Skeletal muscle cell (primary cell): ENCODE results near the gene DNHD1.

Experiments
- DNase-seq: peaks from one replicate; pipeline ENCODE4 v3.0.0-alpha.2; 2010; ENCODE audit warnings: low read depth
- H3K4me3 ChIP-seq: 2 replicates; pipeline ENCODE4 v1.5.1; 2011; ENCODE audit warnings: low read depth, mild to moderate bottlenecking, control low read depth, low read length, moderate library complexity

The DNHD1 gene

GRCh38 chr11:6606471-6607189, 109.5 kb downstream of the DNHD1 start:
- peak; percentile 82 for DNase-seq

GRCh38 chr11:6607190-6607795, 110.2 kb downstream of the DNHD1 start:
- DNase-seq = no peak
- peak overlapping the region; percentile 4 for H3K4me3 ChIP-seq

More at GRCh38 chr11:6606471-6607189, 109.5 kb downstream of the DNHD1 start:
- H3K4me3 ChIP-seq = peak overlapping the region; percentile 6

DNA sequence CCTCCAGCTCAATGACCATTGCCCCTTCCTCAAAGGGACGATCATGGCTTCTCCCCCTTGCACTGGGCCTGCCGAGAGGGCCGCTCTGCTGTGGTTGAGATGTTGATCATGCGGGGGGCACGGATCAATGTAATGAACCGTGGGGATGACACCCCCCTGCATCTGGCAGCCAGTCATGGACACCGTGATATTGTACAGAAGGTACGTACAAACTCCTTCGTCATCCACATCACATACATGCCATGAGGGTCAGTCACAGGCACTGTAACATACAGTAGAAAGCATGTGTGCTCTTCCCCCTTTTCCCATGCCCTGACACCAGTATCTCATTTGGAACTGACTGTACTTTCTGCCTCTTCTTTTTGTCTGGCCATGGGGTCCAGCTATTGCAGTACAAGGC, 110.9 kb downstream of the DNHD1 start:
- H3K4me3 ChIP-seq = no peak overlapping the region
- DNase-seq = no peak

DNA sequence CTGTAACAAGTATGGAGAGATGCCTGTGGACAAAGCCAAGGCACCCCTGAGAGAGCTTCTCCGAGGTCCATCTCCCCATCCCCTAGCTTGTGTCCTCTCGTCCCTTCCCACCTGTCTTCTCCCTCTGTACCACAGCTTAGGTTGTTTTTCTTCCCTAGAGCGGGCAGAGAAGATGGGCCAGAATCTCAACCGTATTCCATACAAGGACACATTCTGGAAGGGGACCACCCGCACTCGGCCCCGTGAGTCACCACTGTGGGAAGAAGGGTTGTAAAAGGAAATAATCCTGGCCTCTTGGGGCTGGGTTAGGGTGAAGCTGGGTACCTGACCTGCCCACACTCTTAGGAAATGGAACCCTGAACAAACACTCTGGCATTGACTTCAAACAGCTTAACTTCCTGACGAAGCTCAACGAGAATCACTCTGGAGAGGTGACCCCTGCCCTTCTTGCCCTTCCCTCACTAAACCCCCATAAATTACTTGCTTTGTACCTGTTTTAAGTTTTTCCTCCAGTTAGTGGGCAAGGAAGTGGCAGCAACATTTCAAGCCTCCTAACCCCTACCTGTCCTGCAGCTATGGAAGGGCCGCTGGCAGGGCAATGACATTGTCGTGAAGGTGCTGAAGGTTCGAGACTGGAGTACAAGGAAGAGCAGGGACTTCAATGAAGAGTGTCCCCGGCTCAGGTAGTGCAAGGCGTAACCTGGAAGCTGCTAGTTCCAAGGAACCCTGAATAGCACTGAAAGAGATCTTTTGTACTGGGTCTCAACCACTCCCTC, 111.8 kb downstream of the DNHD1 start:
- DNase-seq = no peak

DNA sequence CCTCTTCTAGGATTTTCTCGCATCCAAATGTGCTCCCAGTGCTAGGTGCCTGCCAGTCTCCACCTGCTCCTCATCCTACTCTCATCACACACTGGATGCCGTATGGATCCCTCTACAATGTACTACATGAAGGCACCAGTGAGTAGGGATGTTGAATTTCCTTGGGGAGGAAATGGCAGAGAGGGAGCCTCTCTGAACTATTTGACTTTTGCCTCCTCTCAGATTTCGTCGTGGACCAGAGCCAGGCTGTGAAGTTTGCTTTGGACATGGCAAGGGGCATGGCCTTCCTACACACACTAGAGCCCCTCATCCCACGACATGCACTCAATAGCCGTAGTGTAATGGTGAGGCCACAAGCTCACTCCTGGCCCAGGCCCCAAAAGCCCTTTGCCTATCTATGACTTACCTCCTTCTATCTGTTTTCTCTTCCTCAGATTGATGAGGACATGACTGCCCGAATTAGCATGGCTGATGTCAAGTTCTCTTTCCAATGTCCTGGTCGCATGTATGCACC, 112.5 kb downstream of the DNHD1 start:
- no peak for DNase-seq
- H3K4me3 ChIP-seq = no peak overlapping the region

More for the DNA sequence above, 111.8 kb downstream of the DNHD1 start:
- no peak overlapping the region for H3K4me3 ChIP-seq

DNA sequence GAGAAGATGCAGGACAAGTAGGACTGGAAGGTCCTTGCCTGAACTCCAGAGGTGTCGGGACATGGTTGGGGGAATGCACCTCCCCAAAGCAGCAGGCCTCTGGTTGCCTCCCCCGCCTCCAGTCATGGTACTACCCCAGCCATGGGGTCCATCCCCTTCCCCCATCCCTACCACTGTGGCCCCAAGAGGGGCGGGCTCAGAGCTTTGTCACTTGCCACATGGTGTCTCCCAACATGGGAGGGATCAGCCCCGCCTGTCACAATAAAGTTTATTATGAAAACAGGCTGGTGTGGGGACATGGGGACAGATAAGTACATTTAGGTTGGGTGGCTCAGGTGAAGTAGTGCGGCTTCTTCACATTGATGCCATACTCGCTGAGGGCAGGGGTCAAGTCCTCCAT, 113.5 kb downstream of the DNHD1 start:
- H3K4me3 ChIP-seq = no peak overlapping the region
- DNase-seq = no peak

- peak overlapping the region; percentile 77 for H3K4me3 ChIP-seq
Measured at GRCh38 chr11:6611092-6611962, 114.2 kb downstream of the DNHD1 start.

DNA sequence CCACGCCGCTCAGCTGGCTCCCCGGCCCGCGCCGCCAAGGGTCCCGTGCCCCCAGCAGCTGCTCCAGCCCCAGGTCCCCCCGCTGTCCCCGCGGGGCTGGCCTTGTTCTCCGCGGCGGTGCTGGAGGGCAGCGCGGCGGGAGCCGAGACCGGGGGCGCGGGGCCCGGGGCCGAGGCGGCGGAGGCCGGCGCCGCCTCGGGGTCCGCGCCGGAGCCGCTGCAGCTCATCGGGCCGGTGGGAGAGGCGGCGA, 114.8 kb downstream of the DNHD1 start:
- no peak for DNase-seq
- H3K4me3 ChIP-seq = peak overlapping the region; percentile 77

More at GRCh38 chr11:6611092-6611962, 114.2 kb downstream of the DNHD1 start:
- no peak for DNase-seq

DNA sequence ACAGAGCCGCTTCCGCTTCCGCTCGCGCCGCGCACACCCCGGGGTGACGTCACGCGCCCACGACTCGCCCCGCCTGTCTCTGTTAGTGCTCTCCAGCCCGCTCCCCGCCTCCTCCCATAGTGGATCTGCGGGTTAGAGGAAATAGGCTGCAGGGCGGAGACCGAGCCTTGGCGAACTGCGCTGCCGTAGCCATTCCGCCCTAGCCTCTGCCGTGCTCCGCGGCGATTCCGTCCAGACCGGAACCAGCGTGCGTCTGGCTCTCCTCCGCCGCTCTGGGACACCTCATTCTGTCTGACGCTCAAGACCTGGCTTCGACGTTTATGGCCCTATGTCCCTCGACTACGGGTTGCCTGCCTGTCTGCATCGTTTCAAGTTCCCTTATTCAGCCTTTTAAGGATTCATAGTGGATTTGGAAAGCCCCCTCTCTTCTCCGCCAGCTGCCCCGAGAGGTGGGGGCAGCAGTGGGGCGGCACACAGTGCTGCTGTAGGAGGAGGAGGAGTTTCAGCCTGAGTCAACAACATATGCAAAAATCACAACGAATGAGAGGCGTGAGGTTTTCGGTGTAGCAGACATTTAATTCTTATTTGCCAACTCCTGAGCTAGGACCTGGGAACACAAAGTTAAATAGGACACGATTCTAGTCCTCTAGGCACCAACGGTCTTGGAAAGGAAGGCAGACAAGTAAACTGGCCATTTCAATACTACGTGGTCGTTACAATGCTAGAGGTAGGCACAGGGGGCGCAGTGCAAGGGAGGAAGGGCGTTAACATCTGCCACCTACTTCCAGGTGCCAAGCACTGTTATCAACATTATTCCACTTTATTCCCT, 115.3 kb downstream of the DNHD1 start, which contains the start of gene TAF10:
Gene TAF10, minus strand, starts transcription at position 4 of the 829 bp plus-strand sequence. CDS start 27 bp downstream, outside the sequence.
- peak within 1 kb of the TSS; percentile 77 for H3K4me3 ChIP-seq
- peak; percentile 87 for DNase-seq

DNA sequence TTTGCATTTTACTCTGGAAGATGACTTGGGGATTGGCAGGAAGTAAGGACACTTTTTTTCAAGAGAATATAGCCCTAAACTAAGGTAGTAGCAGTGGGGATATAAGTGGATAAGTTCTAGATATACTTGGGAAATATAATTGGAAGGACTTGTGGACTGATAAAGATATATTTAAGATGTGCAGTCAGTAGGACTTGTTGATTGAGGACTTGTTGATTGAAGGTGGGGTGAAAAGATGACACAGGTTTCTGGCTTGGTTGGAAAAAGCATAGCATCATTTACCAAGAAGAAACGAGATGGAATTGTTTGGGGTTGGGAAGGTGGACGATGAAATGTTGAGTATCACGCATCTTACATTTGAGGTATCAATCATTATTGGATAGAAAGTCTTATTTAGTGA, 116.4 kb downstream of the DNHD1 start:
- no peak overlapping the region for H3K4me3 ChIP-seq
- no peak for DNase-seq

DNA sequence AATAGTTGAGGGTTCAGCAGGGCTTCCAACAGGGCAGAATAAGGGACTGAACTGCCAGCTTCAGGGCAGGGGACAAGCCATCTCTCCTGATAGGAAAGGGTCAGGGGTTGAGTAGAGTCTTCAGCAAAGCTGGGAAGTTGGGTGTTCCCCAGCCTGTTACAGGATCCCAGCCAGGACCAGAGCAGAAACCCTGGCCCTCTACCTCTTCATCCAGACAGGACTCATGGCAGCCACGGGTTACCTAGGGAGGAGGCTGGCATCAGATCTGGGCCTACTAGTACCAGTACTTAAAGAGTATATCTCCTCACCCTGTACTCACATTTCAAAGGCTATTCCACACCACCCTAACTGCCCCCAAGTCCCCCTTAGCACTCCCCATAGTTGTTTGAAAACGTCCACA, 117.4 kb downstream of the DNHD1 start:
- no peak for DNase-seq
- H3K4me3 ChIP-seq = no peak overlapping the region

DNA sequence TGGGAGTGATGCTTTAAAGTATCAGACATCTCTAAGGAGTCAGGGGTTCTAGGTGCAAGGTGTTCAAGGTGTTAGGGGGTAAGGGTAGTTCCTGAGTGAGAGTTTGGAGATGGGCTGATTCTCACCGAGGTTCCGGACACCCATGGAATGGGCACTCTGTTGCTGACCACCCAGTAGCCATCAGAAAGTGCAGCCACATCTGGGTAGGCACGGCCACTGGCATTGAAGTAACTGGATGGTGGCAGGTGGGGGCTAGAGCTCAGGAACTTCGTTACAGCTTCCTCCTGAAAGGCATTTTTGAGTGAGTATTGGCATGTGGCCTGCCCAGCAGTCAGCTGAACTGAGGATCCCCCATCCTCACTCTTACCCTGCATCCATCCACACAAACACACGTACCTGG, 118.0 kb downstream of the DNHD1 start:
- DNase-seq = no peak
- H3K4me3 ChIP-seq = no peak overlapping the region

DNA sequence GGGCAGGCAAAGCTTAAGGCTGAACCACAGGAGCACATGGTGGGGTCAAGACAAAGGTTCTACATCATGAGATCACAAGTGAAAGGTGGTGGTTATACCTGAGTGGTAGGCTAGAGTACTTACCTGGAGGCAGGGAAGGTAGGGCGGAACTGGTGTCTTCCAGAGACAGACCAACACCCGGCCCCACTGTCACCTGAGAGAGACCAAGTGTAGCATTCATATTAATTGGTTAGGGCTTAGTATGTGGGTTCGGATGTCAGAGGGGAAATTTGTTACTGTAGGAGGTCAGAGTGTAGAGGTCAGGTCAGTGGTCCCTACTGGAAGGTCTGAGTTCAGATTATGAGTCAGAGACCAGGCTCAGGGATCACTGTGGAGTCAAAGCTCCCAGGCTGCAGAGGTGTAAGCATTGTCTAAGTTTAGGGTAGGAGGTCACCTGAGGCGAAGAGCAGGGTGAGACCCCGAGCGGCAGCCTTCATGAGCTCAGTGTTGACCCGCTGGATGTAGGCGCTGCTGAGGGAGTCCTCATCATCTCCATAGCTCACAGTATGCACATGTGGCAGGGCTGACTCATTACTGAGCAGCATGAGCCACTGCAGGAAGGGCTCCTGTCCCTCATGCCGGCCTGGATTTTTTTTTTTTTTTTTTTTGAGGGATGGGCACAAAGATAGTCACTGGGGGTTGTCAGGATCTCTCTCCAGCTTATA, 119.0 kb downstream of the DNHD1 start:
- no peak for DNase-seq
- H3K4me3 ChIP-seq = no peak overlapping the region

GRCh38 chr11:6616596-6617250, 119.6 kb downstream of the DNHD1 start:
- no peak for DNase-seq
- H3K4me3 ChIP-seq = no peak overlapping the region

DNA sequence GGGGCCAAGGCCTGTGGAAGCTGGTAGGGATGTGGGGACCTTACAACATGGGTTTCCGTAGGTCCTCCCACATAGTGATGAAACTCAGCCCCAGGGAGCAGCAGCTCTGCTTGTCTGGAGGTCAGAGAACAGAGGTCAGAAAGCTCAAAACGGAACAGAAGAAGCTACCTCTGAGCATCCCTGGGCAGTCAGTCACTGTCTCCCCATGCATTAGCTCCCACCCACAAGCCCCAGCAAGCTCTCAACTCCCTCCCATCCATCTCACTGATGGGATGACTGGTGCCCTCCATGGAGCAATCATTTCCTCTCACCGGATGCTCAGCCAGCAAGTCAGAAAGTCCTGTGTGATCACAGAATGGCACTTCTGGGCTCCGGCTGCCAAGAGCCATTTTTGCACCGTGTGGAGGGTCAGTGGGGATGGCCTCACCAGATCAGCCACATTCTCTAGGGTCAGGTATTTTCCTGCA, 120.3 kb downstream of the DNHD1 start:
- DNase-seq = no peak
- H3K4me3 ChIP-seq = no peak overlapping the region

GRCh38 chr11:6618117-6619003, 121.3 kb downstream of the DNHD1 start:
- peak overlapping the region; percentile 93 for H3K4me3 ChIP-seq
- peak; percentile 35 for DNase-seq
